T1000 (cell line): ENCODE data around the gene HSPB8.
"Not testable (repeated sequence)": the region's sequence is repeated elsewhere in the genome, so short reads cannot be mapped to it uniquely, and the experiment has no call there.

Source experiments
- DNase-seq: peaks from one replicate; lab custom pipeline; 2025; ENCODE audit warnings: mixed read lengths; lab: John Stamatoyannopoulos, UW

HSPB8 gene

GRCh38 chr12:119206348-119207062, 27.8 kb downstream of the HSPB8 start:
- no peak for DNase-seq

DNA sequence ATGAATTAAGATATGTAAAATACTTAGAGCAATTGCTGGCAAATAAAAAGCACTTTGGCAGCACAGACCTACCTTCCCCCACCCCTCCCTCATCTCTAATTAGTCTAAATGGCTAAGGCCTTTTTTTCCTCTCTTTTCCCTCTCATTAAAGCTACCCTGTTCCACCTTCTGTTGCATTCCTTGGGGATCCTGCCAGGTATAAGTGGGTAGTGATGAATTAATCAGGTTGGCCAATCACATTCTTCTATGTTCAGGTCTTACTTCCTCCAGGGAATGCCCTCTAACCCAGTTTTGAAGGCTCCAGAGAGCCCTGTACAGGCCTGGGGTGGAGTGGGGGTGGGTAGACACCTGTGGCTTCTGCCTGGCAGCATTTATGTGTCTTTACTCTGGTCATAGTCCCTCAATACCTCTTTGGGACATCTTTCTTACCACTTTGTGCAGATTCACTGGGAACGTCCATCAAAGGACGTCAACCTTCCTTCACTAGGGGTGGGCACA, 28.4 kb downstream of the HSPB8 start:
- DNase-seq = no peak

- no peak for DNase-seq
These were observed 29.9 kb downstream of the HSPB8 start for GRCh38 chr12:119208626-119209061.

DNA sequence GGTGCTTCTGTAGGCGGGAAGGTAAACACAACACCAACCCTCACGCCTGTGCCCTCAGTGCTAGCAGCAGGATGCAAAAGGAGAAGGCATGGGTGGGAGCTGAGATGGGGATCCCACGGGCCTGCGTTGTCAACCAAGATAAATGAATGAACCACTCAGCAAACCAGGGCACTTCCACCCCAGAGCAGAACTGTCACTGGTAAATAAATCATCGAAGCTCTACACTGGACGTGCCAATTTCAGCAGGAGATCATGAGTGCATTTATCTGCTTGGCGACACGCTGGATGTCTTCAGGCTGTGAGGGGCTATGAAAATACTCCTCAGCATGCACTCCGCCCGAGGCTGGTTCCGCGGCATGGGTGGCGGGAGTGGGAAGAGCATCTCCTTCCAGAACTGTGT, 33.2 kb downstream of the HSPB8 start:
- no peak for DNase-seq

DNA sequence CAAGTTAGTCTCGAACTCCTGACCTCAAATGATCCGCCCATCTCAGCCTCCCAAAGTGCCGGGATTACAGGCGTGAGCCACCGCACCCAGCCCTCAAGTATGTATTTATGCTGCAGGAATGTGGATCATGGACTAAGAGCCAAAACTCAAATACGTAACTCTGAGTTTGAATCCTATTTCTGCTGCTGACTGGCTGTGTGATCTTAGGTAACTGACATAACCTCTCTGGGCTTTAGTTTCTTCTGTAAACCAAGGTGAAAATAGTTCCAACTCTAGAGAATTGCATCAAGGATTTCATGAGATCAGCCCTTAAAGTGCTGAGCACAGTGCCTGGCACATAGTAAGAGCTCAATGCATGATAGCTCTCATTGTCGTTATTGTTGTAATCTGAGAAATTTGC, 37.4 kb downstream of the HSPB8 start:
- DNase-seq = no peak

DNA sequence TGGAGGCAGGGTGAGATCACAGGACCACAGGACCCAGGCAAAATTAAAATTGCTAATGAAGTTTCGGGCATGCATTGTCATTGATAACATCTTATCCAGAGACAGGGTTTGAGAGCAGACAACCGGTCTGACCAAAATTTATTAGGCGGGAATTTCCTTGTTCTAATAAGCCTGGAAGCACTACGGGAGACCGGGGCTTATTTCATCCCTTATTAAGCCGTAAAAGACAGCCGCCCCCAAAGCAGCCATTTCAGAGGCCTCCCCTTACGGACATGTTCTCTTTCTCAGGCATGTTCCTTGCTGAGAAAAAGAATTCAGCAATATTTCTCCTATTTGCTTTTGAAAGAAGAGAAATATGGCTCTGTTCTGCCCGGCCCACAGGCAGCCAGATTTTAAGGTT, 40.1 kb downstream of the HSPB8 start:
- not testable (repeated sequence) for DNase-seq

GRCh38 chr12:119222222-119222951, 43.7 kb downstream of the HSPB8 start:
- no peak for DNase-seq

DNA sequence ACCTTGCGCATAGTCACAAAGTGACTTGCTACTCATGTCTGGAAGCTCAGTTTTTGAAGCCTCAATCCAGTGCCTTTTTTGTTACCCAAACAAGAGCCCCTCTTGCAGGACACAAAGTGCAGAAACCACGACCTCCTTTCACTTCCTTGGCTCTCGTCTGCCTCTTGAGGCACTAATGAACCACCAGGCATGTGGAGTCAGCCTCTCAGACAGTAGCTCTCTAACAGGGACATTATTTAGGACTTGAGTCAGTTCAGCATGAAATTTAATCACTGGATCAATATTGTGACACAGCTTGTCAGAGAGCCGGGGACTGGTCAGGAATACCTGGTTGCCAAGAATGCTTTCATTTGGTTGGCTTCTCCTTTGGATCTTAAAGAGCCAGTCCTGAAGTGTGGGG, 46.7 kb downstream of the HSPB8 start:
- DNase-seq = no peak

- DNase-seq = no peak
These were observed 48.6 kb downstream of the HSPB8 start for GRCh38 chr12:119227292-119227691.

GRCh38 chr12:119229205-119229604, 50.5 kb downstream of the HSPB8 start:
- DNase-seq = no peak

GRCh38 chr12:119229837-119230236, 51.1 kb downstream of the HSPB8 start:
- no peak for DNase-seq

DNA sequence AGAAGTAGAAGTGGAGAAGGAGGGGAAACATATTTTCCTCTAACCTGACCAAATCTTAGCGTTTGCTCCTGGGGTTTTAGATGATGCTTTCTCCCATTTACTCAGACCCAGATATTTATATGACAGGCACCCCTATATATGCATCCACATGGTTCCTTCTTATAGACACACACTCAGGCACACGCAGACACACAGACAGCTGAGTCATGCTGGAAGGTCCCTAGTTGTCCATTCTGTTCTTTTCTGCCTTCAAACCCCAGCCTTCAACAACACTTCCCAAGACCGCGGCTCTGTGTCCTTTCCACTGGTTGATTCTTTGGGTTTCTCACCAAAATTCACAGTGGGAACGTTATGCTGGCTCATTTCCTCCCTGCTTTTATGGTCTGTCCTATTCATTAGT, 52.1 kb downstream of the HSPB8 start:
- no peak for DNase-seq

- DNase-seq = no peak
These were observed 53.0 kb downstream of the HSPB8 start for GRCh38 chr12:119231774-119232173.

DNA sequence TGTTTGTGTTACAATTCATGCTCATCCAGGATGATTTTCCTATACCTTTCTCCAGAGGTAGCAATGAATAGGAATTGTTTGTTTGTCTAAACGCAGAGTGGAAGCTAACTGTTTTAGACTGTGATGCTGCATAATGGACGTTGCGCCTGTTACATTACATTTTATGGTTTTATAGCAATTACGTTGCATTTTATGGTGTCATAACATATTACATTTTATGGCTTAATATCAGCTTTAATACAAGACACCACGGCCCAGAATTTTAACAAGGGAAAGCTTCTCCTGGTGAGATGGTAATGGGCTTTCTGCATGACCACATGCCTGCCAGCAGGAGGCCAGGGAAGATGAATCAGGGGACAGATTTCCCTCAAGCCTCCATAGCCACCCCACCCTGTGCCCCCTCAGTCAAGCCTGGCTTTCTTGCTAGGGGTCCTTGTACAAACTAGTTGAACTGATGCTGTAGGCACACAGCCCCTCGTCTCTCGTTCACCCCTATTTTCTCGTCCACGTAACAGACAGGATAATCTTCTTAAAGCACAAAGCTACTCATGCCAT, 56.5 kb downstream of the HSPB8 start:
- no peak for DNase-seq

DNA sequence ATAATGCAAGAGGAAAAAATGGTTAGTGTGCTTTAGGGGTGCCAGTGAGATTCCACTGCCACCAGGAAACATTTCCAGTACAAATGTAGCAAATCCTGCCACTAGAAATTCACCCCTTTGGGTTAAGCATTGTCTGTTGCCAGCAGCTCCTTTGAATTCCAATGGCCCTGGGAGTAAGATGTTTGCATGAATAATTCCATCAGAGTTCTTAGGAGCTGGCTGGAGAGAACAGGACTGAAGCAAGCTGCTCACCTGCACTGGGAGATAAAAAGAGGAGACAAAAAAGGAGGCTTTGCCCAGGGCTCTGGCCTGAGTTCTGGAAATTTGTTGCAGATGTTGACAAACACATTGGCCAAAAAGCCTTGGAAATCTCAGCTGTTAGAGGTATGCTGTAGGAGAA, 57.6 kb downstream of the HSPB8 start:
- DNase-seq = no peak

- DNase-seq = no peak
These were observed 60.3 kb downstream of the HSPB8 start for GRCh38 chr12:119239040-119239439.

DNA sequence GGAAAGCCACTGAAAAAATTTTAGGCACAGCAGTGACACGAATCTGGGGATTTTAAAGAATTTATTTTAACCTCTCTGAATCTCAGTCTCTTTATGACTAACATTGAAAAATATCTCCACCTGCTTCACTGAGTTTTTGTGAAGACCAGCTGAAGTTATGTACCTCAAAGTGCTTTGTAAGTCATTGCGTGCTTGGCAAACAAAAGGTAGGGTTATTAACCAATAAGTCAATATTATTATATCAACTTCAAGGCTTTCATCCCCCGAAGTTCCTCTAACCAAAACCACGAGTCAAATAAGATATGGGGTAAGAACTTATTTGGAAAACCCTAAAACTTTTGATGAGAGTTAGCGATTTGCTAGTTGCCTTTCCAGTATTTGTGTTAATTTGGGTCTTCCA, 62.3 kb downstream of the HSPB8 start:
- DNase-seq = no peak

DNA sequence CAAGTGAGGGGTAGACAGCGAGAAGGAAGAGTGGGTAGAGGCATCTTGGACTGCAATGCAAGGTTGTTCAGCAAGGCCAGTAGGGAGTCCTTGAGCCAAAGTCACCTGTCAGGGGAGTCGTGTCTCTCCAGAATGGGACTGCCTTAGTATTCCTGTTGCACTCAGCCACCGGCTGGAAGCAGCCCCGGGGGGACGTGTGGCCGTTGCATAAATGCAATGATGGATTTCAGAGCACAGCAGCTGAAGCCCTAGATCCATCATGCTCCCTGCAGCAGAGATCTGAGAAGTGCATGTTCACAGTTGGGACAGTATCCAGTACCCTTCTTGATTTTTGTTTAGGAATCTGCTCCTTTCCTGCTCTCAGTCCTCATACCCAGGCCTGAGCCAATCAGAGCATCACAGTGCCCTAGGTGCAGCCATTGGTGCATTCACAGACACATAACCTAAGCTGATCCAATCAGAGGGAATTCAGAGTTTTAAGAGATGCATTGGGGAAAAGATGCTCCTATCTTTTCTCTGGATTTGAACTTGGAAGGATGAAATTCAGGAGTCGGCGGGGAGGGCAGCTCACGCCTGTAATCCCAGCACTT, 62.9 kb downstream of the HSPB8 start:
- no peak for DNase-seq
